Heart right ventricle (tissue), 16 donors: ENCODE measurements around the gene ZFP69. TPM values are rescaled to one million over a fixed set of nuclear protein-coding genes. Genes with fewer than 3 reads are reported as not detected.
A peak's percentile ranks its signal among the peaks of the same experiment; 100 is the strongest.
"Not testable (repeated sequence)": the region's sequence is repeated elsewhere in the genome, so short reads cannot be mapped to it uniquely, and the experiment has no call there.

Source experiments
- ATAC-seq, 8 donors: fragments of 200-7000 bp; cut with Tn5 transposase; one replicate each; pipeline ENCODE4 v1.9.1; 2020; ENCODE audit warnings: mild to moderate bottlenecking in 8 of 8, moderate library complexity in 8 of 8, moderate number of reproducible peaks in 1 of 8
- DNase-seq, 2 donors: peaks; one replicate each; pipeline ENCODE4 v3.0.0-alpha.2; 2020
- H3K27ac ChIP-seq, 10 donors: fragments of 200-600 bp; sonication (generic) in 2 of 10; one replicate each; pipeline versions ENCODE4 v1.5.0 to v1.8.0; 2020 to 2022; ENCODE audit warnings: mild to moderate bottlenecking in 3 of 10
- H3K27me3 ChIP-seq, 7 donors: fragments of 200-600 bp; one replicate each; pipeline ENCODE4 v1.8.0; 2021 to 2022; ENCODE audit warnings: mild to moderate bottlenecking in 2 of 7
- H3K36me3 ChIP-seq, 9 donors: fragments of 200-600 bp; sonication (generic) in 1 of 9; one replicate each; pipeline versions ENCODE4 v1.5.0 to v1.8.0; 2020 to 2022; ENCODE audit warnings: mild to moderate bottlenecking in 2 of 9
- H3K4me1 ChIP-seq, 9 donors: fragments of 200-600 bp; sonication (generic) in 1 of 9; one replicate each; pipeline versions ENCODE4 v1.5.0 to v1.8.0; 2020 to 2022; ENCODE audit warnings: mild to moderate bottlenecking in 4 of 9
- H3K4me3 ChIP-seq, 10 donors: fragments of 200-600 bp; sonication (generic) in 2 of 10; one replicate each; pipeline versions ENCODE4 v1.5.0 to v1.8.0; 2020 to 2022; ENCODE audit warnings: mild to moderate bottlenecking in 7 of 10, moderate library complexity in 2 of 10
- H3K9me3 ChIP-seq, 11 donors: fragments of 200-600 bp in 10 of 11; sonication (generic) in 2 of 11; one replicate each; pipeline versions ENCODE4 v1.5.0 to v1.8.0; 2013 to 2022; ENCODE audit warnings: mild to moderate bottlenecking in 2 of 11, control low read depth in 1 of 11, moderate library complexity in 1 of 11
- WGBS, 2 donors: extraction: QIAGEN DNeasy Blood & Tissue Kit; methylation state at CpG; one replicate each; pipeline ENCODE4 v1.1.7; 2013; ENCODE audit warnings: inconsistent platforms in 1 of 2; 5-methylcytosine and 5-hydroxymethylcytosine counted together
- intact Hi-C, 10 donors: fragments of 100-400 bp; cut with DNase I; formaldehyde crosslinking; loops; one replicate each; pipeline versions ENCODE4 v1.11.1 to v1.14.2; 2022
- polyA plus RNA-seq, 2 donors: library from polyadenylated mRNA; stranded (reverse); fragments of 200-250 nt; gene quantifications; one replicate each; pipeline ENCODE4 v1.2.3, GENCODE V29; 2013
- total RNA-seq, 10 donors: library from RNA; stranded (reverse); fragmentation: NEBNext Ultra II Directional in 3 of 10; extraction: Animal tissue kit (Norgen Biotek cat#: 25700) in 3 of 10; gene quantifications; one replicate each; pipeline versions ENCODE4 v1.2.1 to v1.2.4, GENCODE V29; 2021 to 2023
- TF ChIP-seq, protein P1 (sequence below), 9 donors: fragments of 200-600 bp; sonication (generic) in 2 of 9; IDR thresholded peaks; one replicate each; pipeline versions ENCODE4 v1.5.0 to v1.8.0; 2021 to 2022; ENCODE audit warnings: antibody characterized with exemption in 9 of 9, mild to moderate bottlenecking in 5 of 9, moderate library complexity in 1 of 9
- donor health status: Arrhythmogenic right ventricular cardiomyopathy.
- donor health status: ischemic (EF 13 %, LVEDD 7.1; RV severe dilation, severe dysfunction).
- donor health status: healthy with polysubstance abuse.
- donor health status: DM: no; HTN: yes; CAD: no.
- donor health status: DM: no; HTN: no; CAD: no.
- donor health status: ischemic (EF 25% LVEDD 6.9; RV normal size, moderate dysfunction).
- donor health status: ischemic (EF 25% LVEDD 5.7; RV mildly dilated, moderate dysfunction).
- donor health status: healthy.
- donor health status: DM: yes; HTN: yes; CAD: no.
- donor health status: Ischemic cardiomyopathy.
- donor health status: ischemic (EF 35%, LVEDD 5.7; RV mildly dilated, moderate dysfunction).
- donor health status: nonischemic (EF 11% LVEDD 7.7; RV severe dilation, severe dysfunction).
- donor health status: DM: yes; HTN: yes; CAD: no.
- donor health status: PGD.
- donor health status: ischemic (EF 29% LVEDD 5.4; RV normal size, mild dysfunction).
- donor health status: nonischemic (EF 23%, LVEDD 6.1; RV moderate dilation, normal function).

ZFP69 gene
- total and polyA plus RNA-seq, 12 donors = 1.1 to 2.6 (median 1.4) TPM

DNA sequence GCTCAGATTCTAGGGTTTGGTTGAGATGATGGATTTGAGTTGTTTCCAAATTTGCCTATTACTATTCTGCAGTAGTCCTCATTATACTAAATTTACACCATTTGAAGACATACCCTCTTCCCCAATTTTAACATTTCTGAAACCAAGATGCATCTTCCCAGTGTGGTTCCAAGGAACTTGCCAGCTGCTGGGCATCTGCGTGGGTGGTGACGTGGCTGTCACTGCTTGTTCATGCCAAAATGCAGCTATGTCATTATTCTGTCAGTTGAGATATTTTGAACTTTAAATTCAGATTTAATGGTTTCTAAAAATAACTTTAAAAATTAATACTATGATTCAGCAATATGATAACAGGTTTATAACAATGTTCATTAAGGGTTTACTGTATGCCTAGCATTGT is 1.2 kb downstream of the ZFP69 start:
- intact Hi-C loops = no loop called here
- DNase-seq (no peak), ATAC-seq (no peak)
- Histone ChIP-seq H3K36me3 (peaks cover 0 to 26% (median 13%) of the 10 kb centered on the region in 9 donors), H3K9me3 (peaks cover 0 to 39% (median 9%) of the 10 kb centered on the region in 11 donors), H3K4me1 (peaks cover 0 to 12% (median 8%) of the 10 kb centered on the region in 9 donors), H3K27ac (no peak overlapping the region), H3K27me3 (no peaks in the 10 kb centered on the region), H3K4me3 (peak overlapping the region in 7 of 10 donors; percentile 61 to 97 (median 92))
- 64 to 65% methylated on average over 2 of the region's 2 CpGs for WGBS, 2 donors
- TF ChIP-seq, protein P1, sequence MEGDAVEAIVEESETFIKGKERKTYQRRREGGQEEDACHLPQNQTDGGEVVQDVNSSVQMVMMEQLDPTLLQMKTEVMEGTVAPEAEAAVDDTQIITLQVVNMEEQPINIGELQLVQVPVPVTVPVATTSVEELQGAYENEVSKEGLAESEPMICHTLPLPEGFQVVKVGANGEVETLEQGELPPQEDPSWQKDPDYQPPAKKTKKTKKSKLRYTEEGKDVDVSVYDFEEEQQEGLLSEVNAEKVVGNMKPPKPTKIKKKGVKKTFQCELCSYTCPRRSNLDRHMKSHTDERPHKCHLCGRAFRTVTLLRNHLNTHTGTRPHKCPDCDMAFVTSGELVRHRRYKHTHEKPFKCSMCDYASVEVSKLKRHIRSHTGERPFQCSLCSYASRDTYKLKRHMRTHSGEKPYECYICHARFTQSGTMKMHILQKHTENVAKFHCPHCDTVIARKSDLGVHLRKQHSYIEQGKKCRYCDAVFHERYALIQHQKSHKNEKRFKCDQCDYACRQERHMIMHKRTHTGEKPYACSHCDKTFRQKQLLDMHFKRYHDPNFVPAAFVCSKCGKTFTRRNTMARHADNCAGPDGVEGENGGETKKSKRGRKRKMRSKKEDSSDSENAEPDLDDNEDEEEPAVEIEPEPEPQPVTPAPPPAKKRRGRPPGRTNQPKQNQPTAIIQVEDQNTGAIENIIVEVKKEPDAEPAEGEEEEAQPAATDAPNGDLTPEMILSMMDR (IDR thresholded peaks at IDR 0.05) = no peak

DNA sequence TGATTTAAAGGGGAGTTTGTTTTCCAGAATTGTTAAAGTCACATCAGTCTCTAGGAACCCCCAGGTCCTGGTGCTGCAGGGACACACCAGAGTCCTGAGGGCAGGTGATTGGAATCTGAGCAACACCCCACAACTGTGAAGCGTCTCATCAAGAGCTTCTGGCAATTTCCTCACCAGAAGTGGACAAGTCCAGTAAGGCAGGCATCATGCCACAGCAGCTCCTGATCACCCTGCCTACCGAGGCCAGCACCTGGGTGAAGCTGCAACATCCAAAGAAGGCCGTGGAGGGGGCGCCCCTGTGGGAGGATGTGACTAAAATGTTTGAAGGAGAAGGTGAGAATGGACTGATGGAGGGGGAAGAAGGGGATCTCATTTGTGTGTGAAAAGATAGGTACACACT is 2.1 kb downstream of the ZFP69 start:
- Histone ChIP-seq H3K4me3 (no peak overlapping the region), H3K9me3 (peaks cover 0 to 39% (median 13%) of the 10 kb centered on the region in 11 donors), H3K4me1 (peaks cover 0 to 12% (median 8%) of the 10 kb centered on the region in 9 donors), H3K27ac (no peak overlapping the region), H3K27me3 (no peaks in the 10 kb centered on the region), H3K36me3 (peaks cover 0 to 35% (median 20%) of the 10 kb centered on the region in 9 donors)
- TF ChIP-seq, protein P1 (IDR thresholded peaks at IDR 0.05) = no peak
- 87 to 90% methylated on average over 4 of the region's 4 CpGs for WGBS, 2 donors
- ATAC-seq (no peak), DNase-seq (no peak)
- intact Hi-C loops = no loop called here

DNA sequence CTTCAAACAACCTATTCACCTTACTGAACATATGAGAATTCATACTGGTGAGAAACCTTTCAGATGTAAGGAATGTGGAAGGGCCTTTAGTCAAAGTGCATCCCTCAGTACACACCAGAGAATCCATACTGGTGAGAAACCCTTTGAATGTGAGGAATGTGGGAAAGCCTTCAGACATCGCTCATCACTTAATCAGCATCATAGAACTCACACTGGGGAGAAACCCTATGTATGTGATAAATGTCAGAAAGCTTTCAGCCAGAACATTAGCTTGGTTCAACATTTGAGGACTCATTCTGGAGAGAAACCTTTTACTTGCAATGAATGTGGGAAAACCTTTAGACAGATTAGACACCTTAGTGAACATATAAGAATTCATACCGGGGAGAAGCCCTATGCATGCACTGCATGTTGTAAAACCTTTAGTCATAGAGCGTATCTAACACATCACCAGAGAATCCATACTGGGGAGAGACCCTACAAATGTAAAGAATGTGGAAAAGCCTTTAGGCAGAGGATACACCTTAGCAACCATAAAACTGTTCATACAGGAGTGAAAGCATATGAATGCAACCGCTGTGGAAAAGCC is 18.3 kb downstream of the ZFP69 start:
- Histone ChIP-seq H3K4me3 (no peak overlapping the region), H3K27ac (no peak overlapping the region), H3K4me1 (no peaks in the 10 kb centered on the region), H3K36me3 (peaks cover 0 to 96% (median 59%) of the 10 kb centered on the region in 9 donors), H3K27me3 (no peaks in the 10 kb centered on the region), H3K9me3 (peaks cover 3 to 94% (median 64%) of the 10 kb centered on the region in 11 donors)
- ATAC-seq = no peak
- 98 to 99% methylated on average over 4 of the region's 4 CpGs for WGBS, 2 donors
- TF ChIP-seq, protein P1 (IDR thresholded peaks at IDR 0.05) = no peak
- intact Hi-C loops = no loop called here
- DNase-seq = no peak

DNA sequence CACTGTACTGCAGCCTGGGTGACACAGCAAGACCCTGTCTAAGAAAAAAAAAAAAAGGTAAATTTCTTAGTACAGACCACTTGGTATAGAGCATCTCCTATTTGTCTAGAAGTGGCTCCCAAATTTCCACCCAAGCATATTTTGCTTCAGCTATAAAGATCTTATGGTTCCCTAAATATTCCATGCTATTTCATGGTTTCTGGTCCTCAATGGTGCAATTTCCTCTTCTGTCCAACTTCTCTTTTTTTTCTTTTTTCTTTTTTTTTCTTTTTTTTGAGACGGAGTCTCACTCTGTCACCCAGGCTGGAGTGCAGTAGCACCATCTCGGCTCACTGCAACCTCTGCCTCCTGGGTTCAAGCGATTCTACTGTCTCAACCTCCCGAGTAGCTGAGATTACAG is 25.6 kb downstream of the ZFP69 start:
- intact Hi-C loops = not testable (repeated sequence)
- peaks cover 0 to 97% (median 28%) of the 10 kb centered on the region in 11 donors for H3K9me3 ChIP-seq

DNA sequence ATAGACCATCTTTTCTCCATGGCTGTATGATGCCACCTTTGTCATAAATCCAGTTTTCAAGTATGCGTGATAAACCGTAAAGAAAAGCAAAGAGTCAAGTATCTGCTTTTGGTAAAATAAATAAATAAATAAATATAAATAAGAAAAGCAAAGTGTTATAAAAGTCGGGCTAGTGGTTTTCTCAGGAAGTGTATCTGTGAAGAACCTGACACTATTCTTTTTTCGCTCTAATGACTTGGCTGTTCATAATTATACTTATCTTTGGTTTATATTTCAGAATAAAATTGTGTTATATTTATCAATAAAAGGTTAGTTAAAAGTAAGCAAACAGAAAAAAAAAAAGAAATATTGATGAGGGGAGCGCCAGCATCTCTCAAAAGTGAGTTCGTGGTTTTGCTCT is 30.9 kb downstream of the ZFP69 start:
- H3K4me1 ChIP-seq = peaks cover 6 to 19% (median 12%) of the 10 kb centered on the region in 9 donors
- TF ChIP-seq, protein P1 (IDR thresholded peaks at IDR 0.05) = no peak
- intact Hi-C loops = no loop called here
- no peak for ATAC-seq
- 60 to 61% methylated on average over 6 of the region's 6 CpGs for WGBS, 2 donors
- no peak for DNase-seq
- peak overlapping the region in 8 of 10 donors; percentile 48 to 88 (median 79) for H3K27ac ChIP-seq
- peaks cover 0 to 28% (median 0%) of the 10 kb centered on the region in 9 donors for H3K36me3 ChIP-seq
- peak overlapping the region; percentile 21 to 88 (median 79) for H3K4me3 ChIP-seq
- peaks cover 0 to 77% (median 4%) of the 10 kb centered on the region in 11 donors for H3K9me3 ChIP-seq
- no peaks in the 10 kb centered on the region for H3K27me3 ChIP-seq

More for the DNA sequence above, 25.6 kb downstream of the ZFP69 start:
- H3K27ac ChIP-seq, DNase-seq, H3K4me3 ChIP-seq, H3K27me3 ChIP-seq, H3K4me1 ChIP-seq, ATAC-seq: not testable (repeated sequence)
- peaks cover 0 to 39% (median 1%) of the 10 kb centered on the region in 9 donors for H3K36me3 ChIP-seq
- 95 to 98% methylated on average over 4 of the region's 4 CpGs for WGBS, 2 donors
